Naive thymus-derived CD4-positive, alpha-beta T cell (primary cell): ENCODE data around the gene TRIP13. TPM values are rescaled to one million over a fixed set of nuclear protein-coding genes. Genes with fewer than 3 reads are reported as not detected.

ENCODE experiments used
- ATAC-seq: fragments of 150-1000 bp; cut with Tn5 transposase; 2 replicates; pipeline ENCODE4 v1.10.0; 2021; ENCODE audit warnings: mild to moderate bottlenecking, moderate library complexity
- CTCF ChIA-PET: fragments of 350-600 bp; sonication (Branson Sonifier 250); formaldehyde crosslinking; loops from one replicate; lab custom pipeline; 2021; ENCODE audit warnings: antibody characterized with exemption; lab: Charles Lee
- POLR2A ChIA-PET: fragments of 350-600 bp; sonication (Branson Sonifier 250); formaldehyde crosslinking; loops from one replicate; lab custom pipeline; 2021; ENCODE audit warnings: antibody characterized with exemption, inconsistent platforms; lab: Charles Lee
- DNase-seq, 9 donors: peaks; one replicate each; pipeline versions ENCODE4 v3.0.0 to v3.0.0-alpha.2; 2020 to 2022; ENCODE audit warnings: mixed read lengths in 1 of 9
- H3K27ac ChIP-seq: one replicate; pipeline ENCODE4 v1.7.0; 2013; ENCODE audit warnings: mild to moderate bottlenecking, low read depth, low read length, moderate library complexity
- H3K27me3 ChIP-seq, 2 donors: one replicate each; pipeline ENCODE4 v1.7.0; 2013; ENCODE audit warnings: low read length in 2 of 2, mild to moderate bottlenecking in 2 of 2, moderate library complexity in 2 of 2; ENCODE audit not compliant: control insufficient read depth in 2 of 2, insufficient read depth in 2 of 2
- H3K36me3 ChIP-seq, 3 experiments: 1 replicate in 2 of 3; 2 replicates in 1 of 3; pipeline ENCODE4 v1.7.0; 2013; ENCODE audit warnings: low read length in 3 of 3, mild to moderate bottlenecking in 3 of 3, moderate library complexity in 1 of 3; ENCODE audit not compliant: insufficient read depth in 3 of 3, control insufficient read depth in 2 of 3
- H3K4me1 ChIP-seq, 2 donors: one replicate each; pipeline ENCODE4 v1.7.0; 2013; ENCODE audit warnings: low read length in 2 of 2, mild to moderate bottlenecking in 2 of 2, moderate library complexity in 1 of 2; ENCODE audit not compliant: control insufficient read depth in 2 of 2, insufficient read depth in 2 of 2
- H3K4me3 ChIP-seq: 2 replicates; pipeline ENCODE4 v1.7.0; 2013; ENCODE audit warnings: mild to moderate bottlenecking, low read length
- H3K9me3 ChIP-seq, 3 experiments: 1 replicate in 2 of 3; 2 replicates in 1 of 3; pipeline ENCODE4 v1.7.0; 2013; ENCODE audit warnings: low read length in 3 of 3; ENCODE audit not compliant: control insufficient read depth in 2 of 3
- H3K27ac Mint-ChIP-seq, 9 donors: one replicate each; pipeline ENCODE4 v1.8.0; 2020 to 2022; ENCODE audit warnings: mixed read lengths in 9 of 9, mild to moderate bottlenecking in 8 of 9, moderate library complexity in 5 of 9, inconsistent platforms in 2 of 9
- H3K27me3 Mint-ChIP-seq, 5 donors: one replicate each; pipeline ENCODE4 v1.8.0; 2021 to 2022; ENCODE audit warnings: mixed read lengths in 5 of 5, mild to moderate bottlenecking in 1 of 5
- H3K36me3 Mint-ChIP-seq, 5 donors: one replicate each; pipeline ENCODE4 v1.8.0; 2020 to 2022; ENCODE audit warnings: mixed read lengths in 5 of 5, mild to moderate bottlenecking in 3 of 5, inconsistent platforms in 1 of 5
- H3K4me1 Mint-ChIP-seq, 7 donors: one replicate each; pipeline ENCODE4 v1.8.0; 2020 to 2022; ENCODE audit warnings: mixed read lengths in 7 of 7, mild to moderate bottlenecking in 3 of 7, inconsistent platforms in 1 of 7
- H3K4me3 Mint-ChIP-seq, 10 donors: one replicate each; pipeline ENCODE4 v1.8.0; 2020 to 2022; ENCODE audit warnings: mild to moderate bottlenecking in 10 of 10, mixed read lengths in 10 of 10, moderate library complexity in 6 of 10, inconsistent platforms in 2 of 10
- H3K9me3 Mint-ChIP-seq, 11 donors: one replicate each; pipeline ENCODE4 v1.8.0; 2020 to 2022; ENCODE audit warnings: mixed read lengths in 11 of 11, mild to moderate bottlenecking in 4 of 11, inconsistent platforms in 1 of 11, moderate library complexity in 1 of 11
- intact Hi-C, 2 donors: fragments of 100-400 bp; cut with micrococcal nuclease; formaldehyde crosslinking; loops; one replicate each; pipeline ENCODE4 v1.15.1; 2023
- polyA plus RNA-seq, 2 donors: library from polyadenylated mRNA; unstranded; fragments of 300-500 nt; fragmentation: Illumina TruSeq; gene quantifications; one replicate each; pipeline ENCODE4 v1.2.3, GENCODE V29; 2021
- total RNA-seq, 6 experiments: library from RNA in 5 of 6; stranded (reverse) in 5 of 6; gene quantifications; 1 replicate in 5 of 6; 2 replicates in 1 of 6; pipeline ENCODE4 v1.2.3 and lab custom pipeline; 2021 to 2026

The TRIP13 gene
- total and polyA plus RNA-seq, 7 experiments from 2014 or later = 0.39 to 23.5 (median 0.57) TPM; not detected in 1

DNA sequence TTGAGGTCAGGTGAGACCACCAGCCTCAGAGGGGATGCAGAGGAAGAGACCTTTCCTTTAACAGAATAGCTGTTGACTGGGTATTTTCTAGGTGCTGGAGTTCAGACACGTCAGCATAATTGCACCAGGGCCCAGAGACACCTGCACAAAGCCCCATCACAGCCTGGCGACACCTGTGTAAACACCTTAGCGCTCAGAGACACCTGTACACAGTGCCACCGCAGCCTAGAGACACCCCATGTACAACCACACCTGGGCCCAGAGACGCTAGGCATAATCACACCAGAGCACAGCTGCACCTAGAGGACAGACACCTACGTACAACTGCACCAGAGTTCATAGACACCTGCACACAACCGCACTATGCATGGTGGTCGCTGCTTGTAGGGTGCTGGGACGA, 1.0 kb downstream of the TRIP13 start:
- H3K9me3 Mint-ChIP-seq = no peaks in the 10 kb centered on the region
- no peak for ATAC-seq
- Histone ChIP-seq H3K4me3 (no peak overlapping the region), H3K4me1 (peaks cover 10 to 14% of the 10 kb centered on the region in 2 donors), H3K36me3 (peaks cover 2 to 28% (median 10%) of the 10 kb centered on the region in 3 experiments), H3K9me3 (no peaks in the 10 kb centered on the region), H3K27ac (no peak overlapping the region), H3K27me3 (no peaks in the 10 kb centered on the region)
- peak overlapping the region; percentile 24 to 89 (median 65) for H3K4me3 Mint-ChIP-seq
- peaks cover 0 to 14% (median 7%) of the 10 kb centered on the region in 5 donors for H3K36me3 Mint-ChIP-seq
- ChIA-PET CTCF (no interaction called here), POLR2A (interaction anchor here (0.7 to 1.2 kb wide), 2 partner anchors 8 to 26 kb away, joined by 3 to 4 read pairs; no protein-coding TSS in a partner anchor)
- H3K4me1 Mint-ChIP-seq = peaks cover 8 to 28% (median 26%) of the 10 kb centered on the region in 7 donors
- intact Hi-C loops = loop anchor here (2.0 to 5.0 kb wide), 5 partner anchors 109 to 621 kb away; partner anchors contain the start of genes TPPP (in 2 of the 2), CLPTM1L (in 1 of the 2), PDCD6 (in 1 of the 2) and ZDHHC11B (in 1 of the 2)
- no peaks in the 10 kb centered on the region for H3K27me3 Mint-ChIP-seq
- peak overlapping the region in 2 of 9 donors; percentile 34 to 74 for H3K27ac Mint-ChIP-seq
- no peak for DNase-seq

DNA sequence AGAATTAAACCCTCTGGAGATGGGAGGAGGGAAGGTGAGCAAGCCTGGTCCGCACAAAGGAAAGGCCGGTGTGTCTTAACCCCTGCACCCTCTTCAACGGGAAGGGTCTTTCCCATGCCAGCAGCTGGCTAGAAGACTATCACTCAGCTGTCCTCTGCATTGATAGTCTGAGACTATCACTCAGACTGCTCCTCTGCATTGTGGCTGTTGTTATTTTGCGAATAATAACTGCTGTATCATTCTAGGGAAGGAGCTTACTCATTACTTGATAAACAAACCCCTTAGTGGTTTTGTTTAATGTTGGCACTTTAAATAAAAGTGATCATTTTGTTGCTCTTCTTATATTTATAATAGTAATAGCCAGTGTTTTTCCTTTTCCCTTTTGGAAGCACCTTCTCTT, 8.1 kb downstream of the TRIP13 start:
- no peak overlapping the region for H3K4me3 Mint-ChIP-seq
- Histone ChIP-seq H3K27me3 (no peaks in the 10 kb centered on the region), H3K36me3 (no peaks in the 10 kb centered on the region), H3K4me3 (no peak overlapping the region), H3K4me1 (no peaks in the 10 kb centered on the region), H3K9me3 (no peaks in the 10 kb centered on the region), H3K27ac (no peak overlapping the region)
- peaks cover 0 to 5% (median 0%) of the 10 kb centered on the region in 5 donors for H3K36me3 Mint-ChIP-seq
- POLR2A ChIA-PET = no interaction called here
- no peak overlapping the region for H3K27ac Mint-ChIP-seq
- H3K27me3 Mint-ChIP-seq = no peaks in the 10 kb centered on the region
- DNase-seq = no peak
- CTCF ChIA-PET = interaction anchor here (0.6 kb wide), 1 partner anchor 8 kb away, joined by 4 read pairs; the partner anchor contains the start of genes BRD9 and TRIP13
- intact Hi-C loops = no loop called here
- peaks cover 0 to 4% (median 0%) of the 10 kb centered on the region in 7 donors for H3K4me1 Mint-ChIP-seq
- no peaks in the 10 kb centered on the region for H3K9me3 Mint-ChIP-seq
- ATAC-seq = no peak

DNA sequence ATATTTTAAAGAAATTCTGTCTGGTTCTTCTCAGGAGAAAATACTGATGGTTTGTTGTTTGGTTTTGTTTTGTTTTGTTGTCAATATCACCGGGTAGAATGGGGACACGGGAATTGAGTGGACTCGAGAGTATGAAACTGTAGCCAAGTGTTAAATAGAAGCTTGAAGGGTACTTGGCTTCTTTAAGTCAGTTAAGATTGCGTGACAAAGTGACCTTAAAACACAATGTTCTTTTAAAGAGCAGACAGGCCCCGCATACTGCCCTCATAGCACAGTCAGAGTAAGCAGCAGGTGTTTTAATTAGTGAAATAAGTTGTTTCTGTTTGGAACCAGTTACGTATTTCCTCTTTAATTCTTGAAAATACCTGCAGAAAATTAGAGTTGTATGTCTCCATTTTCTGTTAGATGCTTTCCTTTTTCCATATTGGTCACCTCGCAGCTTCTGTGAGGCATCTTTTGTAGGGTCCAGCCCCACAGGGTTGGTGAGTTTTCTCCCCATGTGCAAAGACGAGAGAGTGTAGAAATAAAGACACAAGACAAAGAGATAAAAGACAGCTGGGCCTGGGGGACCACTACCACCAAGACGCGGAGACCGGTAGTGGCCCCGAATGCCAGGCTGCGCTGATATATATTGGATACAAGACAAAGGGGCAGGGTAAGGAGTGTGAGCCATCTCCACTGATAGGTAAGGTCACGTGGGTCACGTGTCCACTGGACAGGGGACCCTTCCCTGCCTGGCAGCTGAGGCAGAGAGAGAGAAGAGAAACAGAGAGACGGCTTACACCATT, 9.6 kb downstream of the TRIP13 start:
- H3K4me3 ChIP-seq = no peak overlapping the region
- intact Hi-C loops = loop anchor here (2.0 kb wide), 2 partner anchors 232 to 456 kb away; no protein-coding TSS in a partner anchor
- peaks cover 0 to 2% (median 0%) of the 10 kb centered on the region in 5 donors for H3K36me3 Mint-ChIP-seq
- H3K4me1 ChIP-seq = no peaks in the 10 kb centered on the region
- no peaks in the 10 kb centered on the region for H3K27me3 Mint-ChIP-seq
- ATAC-seq (no peak), DNase-seq (no peak)
- H3K4me1 Mint-ChIP-seq = no peaks in the 10 kb centered on the region
- POLR2A ChIA-PET = interaction anchor here (0.6 to 0.9 kb wide), 2 partner anchors 9 to 13 kb away, joined by 4 read pairs; partner anchors contain the start of genes BRD9 and TRIP13
- no peaks in the 10 kb centered on the region for H3K9me3 ChIP-seq
- no peaks in the 10 kb centered on the region for H3K36me3 ChIP-seq
- no peaks in the 10 kb centered on the region for H3K9me3 Mint-ChIP-seq
- CTCF ChIA-PET = interaction anchor here (0.6 to 2.1 kb wide), 4 partner anchors 10 to 232 kb away, joined by 3 to 8 read pairs (median 3); partner anchors contain the start of gene BRD9
- no peak overlapping the region for H3K27ac ChIP-seq
- H3K27me3 ChIP-seq = no peaks in the 10 kb centered on the region
- no peak overlapping the region for H3K27ac Mint-ChIP-seq
- no peak overlapping the region for H3K4me3 Mint-ChIP-seq

DNA sequence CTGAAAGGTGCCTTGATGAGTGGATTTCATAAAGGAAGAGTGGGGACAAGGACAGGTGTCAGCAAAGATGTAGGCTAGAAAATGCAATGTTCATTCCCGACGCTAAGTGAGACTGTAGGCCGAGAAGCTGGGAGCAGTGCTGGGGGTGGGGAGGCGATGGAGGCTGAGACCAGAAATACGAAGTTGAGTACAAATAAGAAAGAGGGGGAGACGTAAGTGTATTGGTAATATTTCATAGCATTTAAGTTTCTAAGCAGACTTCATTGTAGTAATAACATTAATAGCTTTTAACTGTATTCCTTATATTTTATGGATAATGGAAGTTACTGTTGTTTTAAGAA, 11.0 kb downstream of the TRIP13 start:
- H3K4me1 Mint-ChIP-seq = no peaks in the 10 kb centered on the region
- ATAC-seq = no peak
- Histone ChIP-seq H3K27me3 (no peaks in the 10 kb centered on the region), H3K4me3 (no peak overlapping the region), H3K36me3 (no peaks in the 10 kb centered on the region), H3K4me1 (no peaks in the 10 kb centered on the region), H3K27ac (no peak overlapping the region), H3K9me3 (no peaks in the 10 kb centered on the region)
- peaks cover 0 to 2% (median 0%) of the 10 kb centered on the region in 5 donors for H3K36me3 Mint-ChIP-seq
- no peak for DNase-seq
- ChIA-PET CTCF (interaction anchor here (1.0 to 1.1 kb wide), 3 partner anchors 38 to 230 kb away, joined by 3 read pairs; no protein-coding TSS in a partner anchor), POLR2A (no interaction called here)
- H3K27me3 Mint-ChIP-seq = no peaks in the 10 kb centered on the region
- H3K27ac Mint-ChIP-seq = peak overlapping the region in 1 of 9 donors; percentile 24
- H3K9me3 Mint-ChIP-seq = no peaks in the 10 kb centered on the region
- intact Hi-C loops = loop anchor here (1.0 to 2.0 kb wide), 3 partner anchors 232 to 457 kb away; no protein-coding TSS in a partner anchor
- no peak overlapping the region for H3K4me3 Mint-ChIP-seq

DNA sequence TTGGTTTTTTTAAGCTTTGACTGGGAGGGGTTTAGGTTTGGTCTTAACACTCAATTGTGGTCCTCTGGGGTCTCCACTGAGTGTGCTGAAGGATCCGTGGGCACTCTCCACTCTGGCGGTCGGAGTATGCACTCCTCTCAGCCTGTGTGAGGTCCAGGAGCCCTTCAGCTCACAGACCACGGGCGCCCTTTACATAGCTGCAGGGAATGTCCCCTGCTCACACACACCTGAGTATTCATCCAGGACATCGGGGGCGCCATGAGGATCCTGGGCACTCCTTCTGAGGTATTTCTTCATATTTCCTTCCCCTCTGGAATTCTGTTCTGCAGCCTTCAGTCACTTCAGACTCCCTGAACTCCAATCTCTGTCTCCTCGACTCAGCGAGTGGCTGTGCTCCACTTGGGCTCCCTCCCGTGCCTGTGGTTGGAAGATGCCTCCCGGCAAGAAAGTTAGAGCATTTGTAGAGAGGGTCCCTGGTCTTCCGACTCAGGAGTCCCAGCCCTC, 12.5 kb downstream of the TRIP13 start:
- ATAC-seq = no peak
- Mint-ChIP-seq H3K4me1 (no peaks in the 10 kb centered on the region), H3K27ac (peak overlapping the region in 3 of 9 donors; percentile 23 to 39 (median 38)), H3K4me3 (no peak overlapping the region), H3K27me3 (no peaks in the 10 kb centered on the region), H3K9me3 (no peaks in the 10 kb centered on the region), H3K36me3 (peaks cover 0 to 2% (median 0%) of the 10 kb centered on the region in 5 donors)
- H3K4me3 ChIP-seq = no peak overlapping the region
- no peak overlapping the region for H3K27ac ChIP-seq
- H3K4me1 ChIP-seq = no peaks in the 10 kb centered on the region
- intact Hi-C loops = no loop called here
- POLR2A ChIA-PET = no interaction called here
- no peaks in the 10 kb centered on the region for H3K36me3 ChIP-seq
- no peak for DNase-seq
- no peaks in the 10 kb centered on the region for H3K27me3 ChIP-seq
- H3K9me3 ChIP-seq = no peaks in the 10 kb centered on the region
- CTCF ChIA-PET = interaction anchor here (0.7 kb wide), 1 partner anchor 234 kb away, joined by 3 read pairs; no protein-coding TSS in a partner anchor

DNA sequence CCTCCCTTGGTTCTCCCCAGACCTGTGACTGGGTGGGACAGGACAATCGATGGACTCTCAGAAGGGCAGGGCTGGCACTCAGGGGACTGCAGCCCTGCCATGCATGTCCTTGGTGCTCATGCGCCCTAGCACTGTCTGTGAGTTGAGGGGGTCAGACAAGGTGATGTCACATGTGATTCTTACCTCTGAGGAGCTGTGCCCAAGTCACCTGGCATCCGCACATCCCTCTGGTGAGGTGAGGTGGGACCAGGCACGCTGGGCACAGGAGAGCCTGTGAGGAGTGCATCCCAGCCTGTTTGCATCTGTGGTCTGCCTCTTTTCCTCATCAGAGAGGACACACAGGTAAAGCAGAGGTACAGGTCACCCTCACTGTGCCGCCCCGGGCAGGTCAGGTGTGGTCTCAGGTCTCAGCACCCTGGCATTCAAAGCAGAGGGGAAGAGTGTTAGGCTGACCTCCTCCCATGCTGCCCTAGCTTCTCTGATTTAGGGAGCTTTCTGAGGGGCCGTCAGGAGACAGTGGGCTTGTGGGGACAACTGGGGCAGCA, 14.8 kb downstream of the TRIP13 start:
- POLR2A ChIA-PET = no interaction called here
- Mint-ChIP-seq H3K4me3 (no peak overlapping the region), H3K4me1 (peaks cover 0 to 2% (median 0%) of the 10 kb centered on the region in 7 donors), H3K27me3 (no peaks in the 10 kb centered on the region), H3K27ac (no peak overlapping the region), H3K36me3 (peaks cover 0 to 2% (median 0%) of the 10 kb centered on the region in 5 donors), H3K9me3 (no peaks in the 10 kb centered on the region)
- intact Hi-C loops = no loop called here
- DNase-seq (no peak), ATAC-seq (no peak)
- no peak overlapping the region for H3K4me3 ChIP-seq
- CTCF ChIA-PET = no interaction called here
- no peaks in the 10 kb centered on the region for H3K4me1 ChIP-seq
- no peaks in the 10 kb centered on the region for H3K9me3 ChIP-seq
- H3K27ac ChIP-seq = no peak overlapping the region
- H3K27me3 ChIP-seq = no peaks in the 10 kb centered on the region
- no peaks in the 10 kb centered on the region for H3K36me3 ChIP-seq
